Iris pigment epithelial cell (primary cell): ENCODE results near the gene TTLL13.

Source experiments
- DNase-seq: peaks from one replicate; pipeline ENCODE4 v3.0.0-alpha.2; 2011; ENCODE audit warnings: low read depth

The TTLL13 gene

GRCh38 chr15:90249203-90249863 lies at the start of gene TTLL13:
TTLL13 (plus strand) TSS chr15:90249556; CDS start chr15:90250631, 1,075 bp downstream.
- peak; percentile 81 for DNase-seq

GRCh38 chr15:90200534-90201129 lies 48.7 kb upstream of the TTLL13 start:
- DNase-seq, result no peak

GRCh38 chr15:90201130-90201943 lies 48.0 kb upstream of the TTLL13 start, which contains the start of gene SEMA4B:
SEMA4B (plus strand) TSS chr15:90201330; CDS start chr15:90201579, 249 bp downstream.
- peak; percentile 49 for DNase-seq

GRCh38 chr15:90201944-90202375 lies 47.4 kb upstream of the TTLL13 start:
- no peak for DNase-seq

- no peak for DNase-seq
These were observed 46.4 kb upstream of the TTLL13 start for GRCh38 chr15:90202929-90203328.

GRCh38 chr15:90203473-90203872 lies 45.9 kb upstream of the TTLL13 start:
- DNase-seq, result no peak

GRCh38 chr15:90203922-90204321 lies 45.4 kb upstream of the TTLL13 start:
- DNase-seq, result no peak

- DNase-seq, result no peak
These were observed 44.1 kb upstream of the TTLL13 start for GRCh38 chr15:90205050-90205848.

- no peak for DNase-seq
These were observed 43.5 kb upstream of the TTLL13 start for GRCh38 chr15:90205886-90206285.

- DNase-seq, result no peak
These were observed 42.1 kb upstream of the TTLL13 start for GRCh38 chr15:90207252-90207651.

- DNase-seq, result no peak
These were observed 41.0 kb upstream of the TTLL13 start for GRCh38 chr15:90208356-90208755.

GRCh38 chr15:90209591-90209990 lies 39.8 kb upstream of the TTLL13 start:
- DNase-seq, result no peak

- no peak for DNase-seq
These were observed 38.8 kb upstream of the TTLL13 start for GRCh38 chr15:90210593-90210992.

GRCh38 chr15:90211009-90211408 lies 38.3 kb upstream of the TTLL13 start:
- DNase-seq, result no peak

GRCh38 chr15:90211440-90212143 lies 37.8 kb upstream of the TTLL13 start:
- peak; percentile 36 for DNase-seq

GRCh38 chr15:90212221-90213098 lies 36.9 kb upstream of the TTLL13 start:
- no peak for DNase-seq

- DNase-seq, result no peak
These were observed 36.1 kb upstream of the TTLL13 start for GRCh38 chr15:90213122-90213817.

- no peak for DNase-seq
These were observed 35.5 kb upstream of the TTLL13 start for GRCh38 chr15:90213818-90214204.

- no peak for DNase-seq
These were observed 34.7 kb upstream of the TTLL13 start for GRCh38 chr15:90214553-90215196.
